Calu3 (cell line): Measurements from ENCODE around the gene HNRNPA0. TPM values are rescaled to one million over a fixed set of nuclear protein-coding genes. Genes with fewer than 3 reads are reported as not detected.

Source experiments
- BruUV-seq: library from RNA; stranded (reverse); fragments of 400-500 nt; replicated peaks from 2 replicates; lab custom pipeline; 2021; lab: Mats Ljungman, UMichigan
- CTCF ChIA-PET: fragments of 300-600 bp; sonication (Branson Sonifier 250); formaldehyde crosslinking; loops from one replicate; lab custom pipeline; 2022; ENCODE audit warnings: antibody characterized with exemption; lab: Charles Lee
- DNase-seq: peaks from one replicate; pipeline ENCODE4 v3.0.0; 2022
- H3K27ac Mint-ChIP-seq: one replicate; pipeline ENCODE4 v1.8.0; 2022; ENCODE audit warnings: mixed read lengths; ENCODE audit not compliant: unreplicated experiment
- H3K27me3 Mint-ChIP-seq: one replicate; pipeline ENCODE4 v1.8.0; 2022; ENCODE audit warnings: mixed read lengths; ENCODE audit not compliant: unreplicated experiment
- H3K36me3 Mint-ChIP-seq: one replicate; pipeline ENCODE4 v1.8.0; 2022; ENCODE audit warnings: mild to moderate bottlenecking, moderate library complexity, mixed read lengths; ENCODE audit not compliant: insufficient read depth, unreplicated experiment
- H3K4me1 Mint-ChIP-seq: one replicate; pipeline ENCODE4 v1.8.0; 2022; ENCODE audit warnings: mild to moderate bottlenecking, low read depth, mixed read lengths; ENCODE audit not compliant: unreplicated experiment
- H3K4me3 Mint-ChIP-seq: one replicate; pipeline ENCODE4 v1.8.0; 2022; ENCODE audit warnings: mild to moderate bottlenecking, low read depth, moderate library complexity, mixed read lengths; ENCODE audit not compliant: unreplicated experiment
- H3K9me3 Mint-ChIP-seq: one replicate; pipeline ENCODE4 v1.8.0; 2022; ENCODE audit warnings: low read depth, mixed read lengths; ENCODE audit not compliant: unreplicated experiment
- CTCF ChIP-seq: fragments of 200-600 bp; IDR thresholded peaks from one replicate; pipeline ENCODE4 v1.8.0; 2022; ENCODE audit warnings: antibody characterized with exemption; ENCODE audit not compliant: unreplicated experiment
- intact Hi-C: fragments of 100-400 bp; cut with micrococcal nuclease; formaldehyde crosslinking; loops from one replicate; pipeline ENCODE4 v1.10.0; 2022; ENCODE audit not compliant: unreplicated experiment
- total RNA-seq: library from RNA; stranded (reverse); gene quantifications from 2 replicates; pipeline ENCODE4 v1.2.3, GENCODE V29; 2022

The HNRNPA0 gene
- total RNA-seq, 1 experiment from 2014 or later, result 42.3 TPM

DNA sequence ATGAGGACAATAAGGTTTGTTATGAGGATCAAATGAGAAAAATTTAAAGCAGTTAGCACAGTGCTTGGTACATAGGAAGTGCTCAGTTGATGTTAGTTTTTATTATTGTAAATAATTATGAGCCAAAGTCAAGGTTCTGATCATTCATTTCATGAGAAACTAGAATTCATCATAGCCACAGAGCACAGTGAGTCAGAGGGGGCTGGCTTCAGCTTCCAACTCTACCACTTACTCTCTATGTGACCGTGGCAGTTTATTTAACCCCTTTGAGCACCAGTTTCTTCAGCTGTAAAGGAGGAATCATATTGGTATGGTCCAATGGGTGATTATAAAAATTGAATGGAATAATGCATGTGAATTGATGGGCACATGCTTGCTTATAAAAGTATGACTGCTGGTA is 57.7 kb downstream of the HNRNPA0 start:
- Mint-ChIP-seq H3K9me3 (no peaks in the 10 kb centered on the region), H3K4me1 (no peaks in the 10 kb centered on the region), H3K4me3 (no peak overlapping the region), H3K27me3 (no peaks in the 10 kb centered on the region), H3K27ac (no peak overlapping the region), H3K36me3 (no peaks in the 10 kb centered on the region)
- BruUV-seq, result no TSS peak
- intact Hi-C loops, result no loop called here
- DNase-seq, result no peak
- TF ChIP-seq CTCF, result no peak
- CTCF ChIA-PET, result interaction anchor here (0.9 kb wide), 1 partner anchor 8 kb away, joined by 4 read pairs; no protein-coding TSS in a partner anchor

DNA sequence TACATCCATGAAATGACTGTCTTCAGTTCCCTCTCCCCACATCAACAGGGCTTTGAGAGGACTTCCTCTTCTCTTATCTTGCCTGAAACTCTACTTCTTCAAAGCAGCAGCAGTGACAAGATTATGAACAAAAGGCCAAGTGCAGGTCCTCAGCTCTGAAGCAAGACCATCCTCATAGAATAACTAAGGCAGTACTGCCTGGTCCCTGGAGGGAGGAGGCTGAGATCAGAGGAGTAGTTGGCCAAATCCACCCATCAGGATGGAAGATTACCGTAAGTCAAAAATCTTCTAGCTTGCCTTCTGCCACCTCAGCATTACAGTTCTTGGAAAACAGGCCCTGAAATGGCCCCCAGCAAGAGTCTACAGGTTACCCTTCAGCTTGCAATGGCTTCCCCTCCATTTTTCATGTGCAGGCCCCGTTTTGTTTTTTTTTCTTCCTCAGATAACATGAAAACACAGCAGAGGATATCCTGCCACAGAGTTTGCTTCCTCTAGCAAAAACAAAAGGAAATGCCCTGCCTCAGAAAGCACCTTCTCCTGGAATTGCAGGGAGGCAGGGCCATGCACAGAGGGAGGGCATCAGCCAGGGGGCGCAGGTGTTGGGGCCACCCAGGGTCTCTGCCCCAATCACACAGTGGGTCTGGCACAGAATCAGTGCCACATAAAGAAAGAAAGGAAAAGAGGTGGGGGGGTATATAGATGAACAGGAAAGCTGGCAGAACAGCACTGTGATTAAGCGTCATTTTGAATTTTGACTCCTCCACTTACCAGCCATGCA is 58.3 kb downstream of the HNRNPA0 start:
- no peaks in the 10 kb centered on the region for H3K4me1 Mint-ChIP-seq
- CTCF ChIA-PET, result interaction anchor here (1.1 kb wide), 1 partner anchor 13 kb away, joined by 4 read pairs; no protein-coding TSS in a partner anchor
- no peak overlapping the region for H3K27ac Mint-ChIP-seq
- no peak for TF ChIP-seq CTCF
- no peaks in the 10 kb centered on the region for H3K9me3 Mint-ChIP-seq
- no TSS peak for BruUV-seq
- no peaks in the 10 kb centered on the region for H3K27me3 Mint-ChIP-seq
- H3K36me3 Mint-ChIP-seq, result no peaks in the 10 kb centered on the region
- intact Hi-C loops, result no loop called here
- H3K4me3 Mint-ChIP-seq, result no peak overlapping the region
- no peak for DNase-seq

Other genes starting within 250 kb of the HNRNPA0 start
- gene KLHL3, start 18.3 kb downstream of the HNRNPA0 start, total RNA-seq, result 16.9 and 18.2 TPM in 2 replicates
- gene MYOT, start 113.5 kb upstream of the HNRNPA0 start, total RNA-seq, result not detected in 2 replicates
- gene PKD2L2, start 135.1 kb upstream of the HNRNPA0 start, total RNA-seq, result not detected in 2 replicates